Measurements from ENCODE around the gene CCDC175.

The CCDC175 gene

GRCh38 chr14:59538936-59539335 lies 37.7 kb downstream of the CCDC175 start:
- peak in 1 of 14 donors; percentile 18 for DNase-seq

- DNase-seq = peak in 1 of 14 donors; percentile 80
These were observed 39.1 kb downstream of the CCDC175 start for GRCh38 chr14:59537476-59537875.

- no peak for DNase-seq
These were observed 42.1 kb downstream of the CCDC175 start for GRCh38 chr14:59534361-59534987.

GRCh38 chr14:59532419-59532818 lies 44.2 kb downstream of the CCDC175 start:
- DNase-seq = no peak

- no peak for DNase-seq
These were observed 46.3 kb downstream of the CCDC175 start for GRCh38 chr14:59530349-59530748.

- DNase-seq = peak in 1 of 14 donors; percentile 90
These were observed 47.4 kb downstream of the CCDC175 start for GRCh38 chr14:59529189-59529588.

- no peak for DNase-seq
These were observed 56.4 kb downstream of the CCDC175 start for GRCh38 chr14:59520224-59520623.

GRCh38 chr14:59511916-59512575 lies 64.6 kb downstream of the CCDC175 start:
- DNase-seq = peak in 1 of 14 donors; percentile 30

- DNase-seq = no peak
These were observed 65.6 kb downstream of the CCDC175 start for GRCh38 chr14:59510966-59511365.

- DNase-seq = no peak
These were observed 66.6 kb downstream of the CCDC175 start for GRCh38 chr14:59510001-59510400.

GRCh38 chr14:59509101-59509500 lies 67.5 kb downstream of the CCDC175 start:
- no peak for DNase-seq

GRCh38 chr14:59507752-59508103 lies 68.9 kb downstream of the CCDC175 start:
- no peak for DNase-seq

GRCh38 chr14:59507063-59507751 lies 69.4 kb downstream of the CCDC175 start:
- peak in 6 of 14 donors; percentile 4 to 52 (median 10) for DNase-seq

- no peak for DNase-seq
These were observed 73.4 kb downstream of the CCDC175 start for GRCh38 chr14:59503256-59503655.

- no peak for DNase-seq
These were observed 75.9 kb downstream of the CCDC175 start for GRCh38 chr14:59500732-59501131.

GRCh38 chr14:59492384-59492783 lies 84.2 kb downstream of the CCDC175 start:
- DNase-seq = no peak

- no peak for DNase-seq
These were observed 85.9 kb downstream of the CCDC175 start for GRCh38 chr14:59490756-59491155.

- peak in 1 of 14 donors; percentile 57 for DNase-seq
These were observed 91.9 kb downstream of the CCDC175 start for GRCh38 chr14:59484639-59485175.

GRCh38 chr14:59483819-59484638 lies 92.6 kb downstream of the CCDC175 start, which contains the start of the genes JKAMP and L3HYPDH:
TSS of gene JKAMP (plus strand) at chr14:59484517. CDS start at chr14:59484590, 73 bp downstream.
TSS of gene L3HYPDH (minus strand) at chr14:59484408. CDS start at chr14:59484316, 92 bp downstream.
- DNase-seq = peak; percentile 55 to 97 (median 94)

- DNase-seq = peak in 3 of 14 donors; percentile 31 to 56 (median 40)
These were observed 93.2 kb downstream of the CCDC175 start for GRCh38 chr14:59483363-59483762.

GRCh38 chr14:59482541-59483331 lies 93.9 kb downstream of the CCDC175 start:
- peak in 1 of 14 donors; percentile 27 for DNase-seq

Data from C1 segment of cervical spinal cord (tissue), 14 donors.